H9 (cell line): ENCODE data around the gene HNRNPH1. TPM values are rescaled to one million over a fixed set of nuclear protein-coding genes. Genes with fewer than 3 reads are reported as not detected.

Source experiments
- DNase-seq: peaks from one replicate; pipeline ENCODE4 v3.0.0-alpha.2; 2017
- H2AFZ ChIP-seq: one replicate; pipeline ENCODE4 v1.6.1; 2013; ENCODE audit warnings: mild to moderate bottlenecking, low read length, control low read depth, moderate library complexity
- H2AK5ac ChIP-seq: 2 replicates; pipeline ENCODE4 v1.6.1; 2013; ENCODE audit warnings: low read length, control low read depth, mixed read lengths; ENCODE audit not compliant: insufficient read length
- H2BK120ac ChIP-seq: one replicate; pipeline ENCODE4 v1.6.1; 2013; ENCODE audit warnings: low read depth, mild to moderate bottlenecking, low read length, control low read depth, inconsistent platforms; ENCODE audit not compliant: poor library complexity, severe bottlenecking
- H2BK12ac ChIP-seq: 2 replicates; pipeline ENCODE4 v1.6.1; 2013; ENCODE audit warnings: low read length, control low read depth, mixed read lengths, low read depth; ENCODE audit not compliant: insufficient read length
- H2BK15ac ChIP-seq: 2 replicates; pipeline ENCODE4 v1.6.1; 2013; ENCODE audit warnings: low read depth, low read length, control low read depth
- H2BK20ac ChIP-seq: one replicate; pipeline ENCODE4 v1.6.1; 2013; ENCODE audit warnings: low read depth, mild to moderate bottlenecking, low read length, control low read depth, inconsistent platforms; ENCODE audit not compliant: poor library complexity, severe bottlenecking
- H2BK5ac ChIP-seq: 2 replicates; pipeline ENCODE4 v1.6.1; 2013; ENCODE audit warnings: low read length, control low read depth, mixed read lengths; ENCODE audit not compliant: insufficient read length
- H3K14ac ChIP-seq: 2 replicates; pipeline ENCODE4 v1.6.1; 2013; ENCODE audit warnings: low read length, control low read depth; ENCODE audit not compliant: insufficient read depth
- H3K18ac ChIP-seq: 2 replicates; pipeline ENCODE4 v1.6.1; 2013; ENCODE audit warnings: low read depth, mild to moderate bottlenecking, mixed read lengths, low read length, control low read depth; ENCODE audit not compliant: insufficient read length
- H3K23ac ChIP-seq: 2 replicates; pipeline ENCODE4 v1.6.1; 2013; ENCODE audit warnings: low read length, control low read depth, mixed read lengths, low read depth; ENCODE audit not compliant: insufficient read length
- H3K23me2 ChIP-seq: 2 replicates; pipeline ENCODE4 v1.6.1; 2013; ENCODE audit warnings: low read depth, mild to moderate bottlenecking, mixed read lengths, low read length, control low read depth; ENCODE audit not compliant: insufficient read length, poor library complexity, severe bottlenecking
- H3K27ac ChIP-seq: 2 replicates; pipeline ENCODE4 v1.5.1; 2013; ENCODE audit warnings: low read length, control low read depth, mixed read lengths, low read depth; ENCODE audit not compliant: insufficient read length
- H3K27me3 ChIP-seq: 2 replicates; pipeline ENCODE4 v1.6.1; 2013; ENCODE audit warnings: low read length, control low read depth, inconsistent platforms; ENCODE audit not compliant: insufficient read depth
- H3K4ac ChIP-seq: 2 replicates; pipeline ENCODE4 v1.6.1; 2013; ENCODE audit warnings: low read depth, mild to moderate bottlenecking, control low read depth, inconsistent platforms, low read length, moderate library complexity
- H3K4me1 ChIP-seq: 2 replicates; pipeline ENCODE4 v1.6.1; 2013; ENCODE audit warnings: low read length, control low read depth, inconsistent platforms; ENCODE audit not compliant: insufficient read depth
- H3K4me2 ChIP-seq: 2 replicates; pipeline ENCODE4 v1.6.1; 2013; ENCODE audit warnings: low read length, control low read depth, mixed read lengths; ENCODE audit not compliant: insufficient read length, insufficient read depth
- H3K56ac ChIP-seq: 2 replicates; pipeline ENCODE4 v1.6.1; 2013; ENCODE audit warnings: low read depth, mild to moderate bottlenecking, mixed read lengths, low read length, control low read depth; ENCODE audit not compliant: insufficient read length
- H3K79me1 ChIP-seq: 2 replicates; pipeline ENCODE4 v1.6.1; 2013; ENCODE audit warnings: low read depth, mild to moderate bottlenecking, moderate library complexity, low read length, control low read depth, inconsistent platforms; ENCODE audit not compliant: insufficient read depth, poor library complexity, severe bottlenecking
- H3K79me2 ChIP-seq: 2 replicates; pipeline ENCODE4 v1.6.1; 2013; ENCODE audit warnings: low read length, control low read depth, inconsistent platforms; ENCODE audit not compliant: insufficient read depth
- H3K9ac ChIP-seq: 2 replicates; pipeline ENCODE4 v1.6.1; 2013; ENCODE audit warnings: low read length, control low read depth, mixed read lengths; ENCODE audit not compliant: insufficient read length; ENCODE audit errors: extremely low read depth
- H3K9me3 ChIP-seq: one replicate; pipeline ENCODE4 v1.6.1; 2013; ENCODE audit warnings: low read depth, low read length, inconsistent platforms; ENCODE audit not compliant: control insufficient read depth
- H3T11ph ChIP-seq: one replicate; pipeline ENCODE4 v1.6.1; 2013; ENCODE audit warnings: mild to moderate bottlenecking, low read length, control low read depth, inconsistent platforms
- H4K20me1 ChIP-seq: one replicate; pipeline ENCODE4 v1.6.1; 2013; ENCODE audit not compliant: control insufficient read depth, insufficient read length, insufficient read depth
- H4K5ac ChIP-seq: 2 replicates; pipeline ENCODE4 v1.6.1; 2013; ENCODE audit warnings: low read depth, mild to moderate bottlenecking, mixed read lengths, low read length, control low read depth; ENCODE audit not compliant: insufficient read length
- H4K8ac ChIP-seq: replicated peaks from 2 replicates; pipeline ENCODE4 v1.6.1; 2013; ENCODE audit warnings: low read length, control low read depth, mixed read lengths, low read depth; ENCODE audit not compliant: insufficient read length
- H4K91ac ChIP-seq: 2 replicates; pipeline ENCODE4 v1.6.1; 2013; ENCODE audit warnings: low read depth, mild to moderate bottlenecking, moderate library complexity, mixed read lengths, low read length, control low read depth; ENCODE audit not compliant: insufficient read length
- H3K27ac Mint-ChIP-seq, 3 experiments: 2 replicates in 2 of 3; 3 replicates in 1 of 3; pipeline ENCODE4 v1.8.0; 2020 to 2021; ENCODE audit warnings: mixed read lengths in 3 of 3, mild to moderate bottlenecking in 1 of 3, moderate library complexity in 1 of 3
- H3K27me3 Mint-ChIP-seq: 2 replicates; pipeline ENCODE4 v1.8.0; 2021; ENCODE audit warnings: low read depth, mild to moderate bottlenecking, moderate library complexity, mixed read lengths
- H3K36me3 Mint-ChIP-seq, 3 experiments: 2 replicates in 2 of 3; 3 replicates in 1 of 3; pipeline ENCODE4 v1.8.0; 2020 to 2021; ENCODE audit warnings: low read depth in 3 of 3, mixed read lengths in 3 of 3; ENCODE audit not compliant: insufficient read depth in 1 of 3
- H3K4me1 Mint-ChIP-seq, 2 experiments: 2 replicates each; pipeline ENCODE4 v1.8.0; 2020; ENCODE audit warnings: mixed read lengths in 2 of 2
- H3K4me3 Mint-ChIP-seq, 2 experiments: 2 replicates in 1 of 2; 3 replicates in 1 of 2; pipeline ENCODE4 v1.8.0; 2020 to 2021; ENCODE audit warnings: mild to moderate bottlenecking in 2 of 2, mixed read lengths in 2 of 2, moderate library complexity in 1 of 2
- H3K9me3 Mint-ChIP-seq, 2 experiments: 2 replicates in 1 of 2; 3 replicates in 1 of 2; pipeline ENCODE4 v1.8.0; 2020; ENCODE audit warnings: mild to moderate bottlenecking in 2 of 2, mixed read lengths in 2 of 2, moderate library complexity in 1 of 2
- WGBS: extraction: QIAGEN DNeasy Blood & Tissue Kit; methylation state at CpG from one replicate; pipeline ENCODE4 v1.1.7; 2013; ENCODE audit warnings: missing lambda C conversion rate, low lambda C conversion rate, mixed read lengths; ENCODE audit not compliant: insufficient read length; ENCODE audit errors: extremely low coverage; 5-methylcytosine and 5-hydroxymethylcytosine counted together
- total RNA-seq: library from RNA; stranded (reverse); gene quantifications from 2 replicates; pipeline ENCODE4 v1.2.1, GENCODE V29; 2021
- TF ChIP-seq, protein P1 (sequence below): fragments of 200-600 bp; sonication (generic); conservative IDR thresholded peaks from 3 replicates; pipeline ENCODE4 v1.8.0; 2021; ENCODE audit warnings: antibody characterized with exemption, mild to moderate bottlenecking

HNRNPH1 gene
- total RNA-seq, 1 experiment from 2014 or later, result 1,066 TPM

DNA sequence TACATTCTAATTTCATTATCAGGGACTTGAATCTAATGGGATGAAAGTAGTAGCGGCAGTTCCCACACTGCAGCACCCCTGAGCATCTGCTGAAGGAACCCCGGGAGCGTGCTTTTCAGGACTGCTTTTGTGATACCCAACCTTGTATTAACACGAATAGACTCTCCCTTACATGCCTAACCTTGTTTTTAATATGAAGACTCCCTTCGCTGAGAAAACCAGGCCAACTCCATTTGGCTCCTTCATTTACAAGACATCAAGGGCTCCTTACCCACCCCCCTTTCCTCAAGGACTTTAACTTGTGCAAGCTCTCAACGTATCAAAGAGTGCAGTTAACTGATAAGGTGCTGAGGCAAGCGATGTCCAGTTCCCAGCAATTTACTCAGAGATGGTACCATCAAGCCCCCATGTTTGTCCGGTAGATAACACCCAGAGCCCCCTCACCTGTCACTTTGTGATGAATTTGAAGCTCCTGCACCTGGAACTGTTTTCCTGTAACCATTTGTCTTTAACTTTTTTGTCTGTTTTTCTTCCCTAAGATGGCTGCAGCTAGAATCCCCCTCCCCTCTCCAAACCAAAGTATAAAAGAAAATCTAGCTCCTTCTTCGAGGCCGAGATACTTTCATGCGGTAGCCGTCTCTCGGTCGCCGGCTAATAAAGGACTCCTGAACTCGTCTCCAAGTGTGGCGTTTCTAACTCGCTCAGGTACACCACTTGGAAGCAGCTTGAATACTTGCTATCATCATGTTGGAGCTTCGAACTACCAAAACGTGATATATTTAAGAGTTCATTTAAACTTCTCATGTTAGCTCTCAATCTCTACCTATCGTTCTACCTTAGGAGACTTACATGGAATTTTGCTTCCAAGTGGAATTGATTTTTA lies 10.7 kb downstream of the HNRNPH1 start:
- Histone ChIP-seq H3K56ac (no peak overlapping the region), H3K23me2 (no peaks in the 10 kb centered on the region), H3K23ac (no peak overlapping the region), H3K4me1 (no peaks in the 10 kb centered on the region), H4K91ac (no peak overlapping the region), H4K8ac (no peak overlapping the region), H3K9me3 (no peaks in the 10 kb centered on the region), H2BK5ac (no peak overlapping the region), H2BK120ac (no peak overlapping the region), H4K20me1 (no peaks in the 10 kb centered on the region), H3K9ac (no peak overlapping the region), H4K5ac (no peak overlapping the region), H2AFZ (no peak overlapping the region), H2BK20ac (no peak overlapping the region), H3K79me2 (peaks cover 2% of the 10 kb centered on the region; the same call in 1 of the 2 replicates), H3K18ac (no peak overlapping the region), H2AK5ac (no peak overlapping the region), H3K27ac (no peak overlapping the region), H3K4ac (no peak overlapping the region), H3K14ac (no peak overlapping the region), H2BK12ac (no peak overlapping the region), H3K4me2 (no peak overlapping the region), H3T11ph (no peak overlapping the region), H3K27me3 (no peaks in the 10 kb centered on the region), H3K79me1 (peaks cover 7% of the 10 kb centered on the region), H2BK15ac (no peak overlapping the region)
- no CpG with 5 or more reads among the region's 21 CpGs for WGBS
- Mint-ChIP-seq H3K4me1 (peaks cover 24 to 33% of the 10 kb centered on the region in 2 experiments), H3K36me3 (peaks cover 60 to 95% (median 82%) of the 10 kb centered on the region in 3 experiments), H3K27ac (peak overlapping the region; percentile 29 to 97 (median 92); a peak in 5 of 7 replicates), H3K27me3 (no peaks in the 10 kb centered on the region; the same call in none of the 2 replicates), H3K9me3 (no peaks in the 10 kb centered on the region; a peak in 1 of 5 replicates), H3K4me3 (peak overlapping the region in 1 of 2 experiments; percentile 22; a peak in 1 of 5 replicates)
- TF ChIP-seq, protein P1, sequence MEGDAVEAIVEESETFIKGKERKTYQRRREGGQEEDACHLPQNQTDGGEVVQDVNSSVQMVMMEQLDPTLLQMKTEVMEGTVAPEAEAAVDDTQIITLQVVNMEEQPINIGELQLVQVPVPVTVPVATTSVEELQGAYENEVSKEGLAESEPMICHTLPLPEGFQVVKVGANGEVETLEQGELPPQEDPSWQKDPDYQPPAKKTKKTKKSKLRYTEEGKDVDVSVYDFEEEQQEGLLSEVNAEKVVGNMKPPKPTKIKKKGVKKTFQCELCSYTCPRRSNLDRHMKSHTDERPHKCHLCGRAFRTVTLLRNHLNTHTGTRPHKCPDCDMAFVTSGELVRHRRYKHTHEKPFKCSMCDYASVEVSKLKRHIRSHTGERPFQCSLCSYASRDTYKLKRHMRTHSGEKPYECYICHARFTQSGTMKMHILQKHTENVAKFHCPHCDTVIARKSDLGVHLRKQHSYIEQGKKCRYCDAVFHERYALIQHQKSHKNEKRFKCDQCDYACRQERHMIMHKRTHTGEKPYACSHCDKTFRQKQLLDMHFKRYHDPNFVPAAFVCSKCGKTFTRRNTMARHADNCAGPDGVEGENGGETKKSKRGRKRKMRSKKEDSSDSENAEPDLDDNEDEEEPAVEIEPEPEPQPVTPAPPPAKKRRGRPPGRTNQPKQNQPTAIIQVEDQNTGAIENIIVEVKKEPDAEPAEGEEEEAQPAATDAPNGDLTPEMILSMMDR, result no peak
- no peak for DNase-seq
